Measurements from ENCODE around the gene KCNIP4. TPM values are rescaled to one million over a fixed set of nuclear protein-coding genes. Genes with fewer than 3 reads are reported as not detected.

The KCNIP4 gene
- total and polyA plus RNA-seq, 2 donors (not counting 3 experiments of a cell fraction or from before 2014, with no cell fraction given) = not detected

GRCh38 chr4:21517126-21517859 lies 431.3 kb downstream of the KCNIP4 start:
- intact Hi-C loops (cut with micrococcal nuclease) = loop anchor here (10.0 kb wide), 1 partner anchor 138 kb away; no protein-coding TSS in a partner anchor
- H3K9me3 ChIP-seq (replicated peaks; ENCODE audit: control insufficient read depth, insufficient read depth, low read length) = no peaks in the 10 kb centered on the region
- no peak overlapping the region for H3K4me3 ChIP-seq (replicated peaks in 1 of 3; ENCODE audit: insufficient read depth in 1 of 3, low read depth in 1 of 3, low read length in 3 of 3)
- ChIA-PET CTCF (interaction anchor here (1.5 to 11.0 kb wide), 2 partner anchors 9 to 249 kb away, joined by 6 to 403 read pairs; no protein-coding TSS in a partner anchor), POLR2A (no interaction called here)
- no peaks in the 10 kb centered on the region for H4K20me1 ChIP-seq (replicated peaks; ENCODE audit: control insufficient read depth, extremely low read depth, insufficient read depth, low read length)
- H3K9ac ChIP-seq (replicated peaks; ENCODE audit: extremely low read depth, insufficient read depth, low read length) = no peak overlapping the region
- no peak for FAIRE-seq
- H3K27ac ChIP-seq (ENCODE audit: insufficient read depth, low read depth, low read length) = no peak overlapping the region
- H3K36me3 ChIP-seq (ENCODE audit: control insufficient read depth in 2 of 2, extremely low read depth in 1 of 2, insufficient read depth in 2 of 2, low read length in 2 of 2) = no peaks in the 10 kb centered on the region
- TF ChIP-seq MYC (IDR thresholded peaks at IDR 0.05; ENCODE audit: low read depth, low read length) (no peak), CTCF (IDR thresholded peaks at IDR 0.05; ENCODE audit: extremely low read depth in 1 of 2, insufficient read depth in 1 of 2, low read depth in 1 of 2, low read length in 2 of 2) (no peak), GATA2 (IDR thresholded peaks at IDR 0.05; ENCODE audit: insufficient read depth, insufficient read length, low read depth, low read length) (no peak), EZH2 (IDR thresholded peaks at IDR 0.05; ENCODE audit: borderline replicate concordance, low read depth, low read length, severe bottlenecking) (no peak), POLR2AphosphoS5 (IDR thresholded peaks at IDR 0.05; ENCODE audit: insufficient read depth, low read depth, low read length) (no peak), MAX (IDR thresholded peaks at IDR 0.05; ENCODE audit: insufficient read depth, insufficient read length) (no peak)
- peaks cover 27 to 51% of the 10 kb centered on the region in 2 experiments for H3K27me3 ChIP-seq (ENCODE audit: control insufficient read depth in 2 of 2, insufficient read depth in 2 of 2, low read length in 2 of 2)
- BruUV-seq (replicated peaks) = no TSS peak
- H3K4me1 ChIP-seq (ENCODE audit: control insufficient read depth, extremely low read depth, insufficient read depth, low read length) = no peaks in the 10 kb centered on the region
- no peak overlapping the region for H2AFZ ChIP-seq (ENCODE audit: low read depth, low read length)
- no peaks in the 10 kb centered on the region for H3K79me2 ChIP-seq (ENCODE audit: control insufficient read depth, insufficient read depth, low read length)
- H3K4me2 ChIP-seq (ENCODE audit: insufficient read depth, low read length) = no peak overlapping the region
- dilution Hi-C loops (cut with MboI; ENCODE audit: extremely low pct_ligation_motif_present, low sequenced_read_pairs) = no loop called here
- no peak for DNase-seq (ENCODE audit: low read depth, low spot score)
- H3K9me1 ChIP-seq (replicated peaks; ENCODE audit: control insufficient read depth, extremely low read depth, insufficient read depth, low read length) = no peaks in the 10 kb centered on the region

Data from endothelial cell of umbilical vein (primary cell).